Ovary (tissue), 9 donors: ENCODE measurements around the gene CFAP299. TPM values are rescaled to one million over a fixed set of nuclear protein-coding genes. Genes with fewer than 3 reads are reported as not detected.

Experiments used
- DNase-seq, 5 donors: peaks; one replicate each; pipeline ENCODE4 v3.0.0-alpha.2; 2019 to 2020
- H3K27ac ChIP-seq, 2 donors: fragments of 200-600 bp; one replicate each; pipeline versions ENCODE4 v1.5.1 to v1.8.0; 2019 to 2022
- H3K27me3 ChIP-seq: fragments of 200-600 bp; one replicate; pipeline ENCODE4 v1.8.0; 2022
- H3K36me3 ChIP-seq: fragments of 200-600 bp; sonication (generic); one replicate; pipeline ENCODE4 v1.5.1; 2019
- H3K4me1 ChIP-seq: one replicate; pipeline ENCODE4 v1.8.1; 2013; ENCODE audit warnings: mild to moderate bottlenecking, moderate library complexity; ENCODE audit not compliant: insufficient read depth
- H3K4me3 ChIP-seq: fragments of 200-600 bp; sonication (generic); one replicate; pipeline ENCODE4 v1.5.1; 2017
- H3K9me3 ChIP-seq, 2 donors: fragments of 200-600 bp in 1 of 2; sonication (generic) in 1 of 2; one replicate each; pipeline versions ENCODE4 v1.5.1 to v1.8.1; 2013 to 2019; ENCODE audit warnings: mild to moderate bottlenecking in 1 of 2, moderate library complexity in 1 of 2
- EP300 ChIP-seq: sonication (generic); formaldehyde crosslinking; IDR thresholded peaks from one replicate; pipeline ENCODE4 v1.6.1; 2017; ENCODE audit warnings: antibody characterized with exemption
- POLR2A ChIP-seq: fragments of 450-650 bp; IDR thresholded peaks from one replicate; pipeline ENCODE4 v1.6.1; 2017; ENCODE audit warnings: antibody characterized with exemption, mild to moderate bottlenecking, moderate library complexity
- WGBS, 3 donors: extraction: QIAGEN DNeasy Blood & Tissue Kit in 1 of 3; methylation state at CpG; one replicate each; pipeline versions ENCODE4 v1.1.5 to v1.1.7; 2013 to 2017; 5-methylcytosine and 5-hydroxymethylcytosine counted together
- intact Hi-C, 4 donors: fragments of 100-400 bp; cut with DNase I; formaldehyde crosslinking; loops; one replicate each; pipeline versions ENCODE4 v1.11.0 to v1.15.1; 2022 to 2023
- polyA plus RNA-seq, 2 donors: library from polyadenylated mRNA; stranded (reverse); fragments of 200-250 nt in 1 of 2; fragments of 350-450 nt in 1 of 2; fragmentation: Illumina TruSeq in 1 of 2; extraction: RNeasy Lipid Tissue Mini Kit (QIAGEN cat#74804) in 1 of 2; gene quantifications; one replicate each; pipeline ENCODE4 v1.2.3, GENCODE V29; 2013 to 2014
- total RNA-seq, 7 donors: library from RNA; depleted of rRNA in 2 of 7; stranded (reverse); fragments of >200 nt in 2 of 7; fragmentation: NEBNext Ultra II Directional in 3 of 7; extraction: Animal tissue kit (Norgen Biotek cat#: 25700) in 3 of 7; gene quantifications; one replicate each; pipeline versions ENCODE4 v1.1.0 to v1.2.4, GENCODE V29; 2016 to 2023
- TF ChIP-seq, protein P1 (sequence below), 3 donors: fragments of 450-650 bp in 2 of 3; fragments of 200-600 bp in 1 of 3; IDR thresholded peaks; one replicate each; pipeline versions ENCODE4 v1.5.1 to v1.8.0; 2016 to 2022; ENCODE audit warnings: antibody characterized with exemption in 3 of 3, mild to moderate bottlenecking in 1 of 3
- donor health status: DM: no; HTN: no; CAD: no; lungs with moderate emphysema.
- donor health status: DM: no; HTN: no; CAD: no.
- donor health status: Bipolar disorder and iron deficiency.
- donor health status: DM: yes; HTN: yes; CAD: no.
- donor health status: DM: no; HTN: no; CAD: no.
- donor health status: DM: yes; HTN: yes; CAD: no.

The CFAP299 gene
- total and polyA plus RNA-seq, 9 donors, result 0.32 to 17.0 (median 0.97) TPM; not detected in 2

DNA sequence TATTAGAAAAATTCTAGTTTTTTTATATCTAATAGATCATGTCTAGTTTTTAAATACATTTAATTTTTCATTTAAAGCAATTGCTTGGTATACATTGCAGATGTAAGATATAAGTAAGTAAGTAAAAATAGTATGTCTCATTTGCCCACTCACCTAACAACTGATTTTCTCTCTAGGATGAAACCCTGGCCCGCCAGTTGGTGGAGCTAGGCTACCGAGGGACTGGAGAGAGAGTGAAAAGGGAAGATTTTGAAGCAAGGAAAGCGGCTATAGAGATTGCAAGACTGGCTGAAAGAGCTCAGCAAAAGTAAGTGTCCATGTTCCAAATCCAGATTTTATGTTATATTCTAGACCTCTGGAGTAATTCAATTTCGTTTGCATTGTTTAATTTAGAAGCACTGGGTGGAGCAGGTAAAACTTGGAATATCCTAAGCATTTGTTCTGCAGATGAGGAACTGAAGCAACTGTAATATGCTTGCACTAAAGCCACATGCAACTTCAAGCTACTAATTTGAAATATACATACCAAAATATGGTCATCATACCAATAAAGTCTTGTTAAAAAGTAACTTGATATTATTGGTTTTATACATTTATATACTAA is 27.1 kb downstream of the CFAP299 start:
- WGBS, 3 donors, result 11 to 18% (median 13%) methylated on average over 4 of the region's 4 CpGs
- Histone ChIP-seq H3K4me3 (no peak overlapping the region), H3K27ac (no peak overlapping the region), H3K27me3 (no peaks in the 10 kb centered on the region), H3K4me1 (no peaks in the 10 kb centered on the region), H3K36me3 (no peaks in the 10 kb centered on the region), H3K9me3 (no peaks in the 10 kb centered on the region)
- peak in 4 of 5 donors; percentile 27 to 61 (median 50) for DNase-seq
- TF ChIP-seq EP300, result no peak
- TF ChIP-seq, protein P1, sequence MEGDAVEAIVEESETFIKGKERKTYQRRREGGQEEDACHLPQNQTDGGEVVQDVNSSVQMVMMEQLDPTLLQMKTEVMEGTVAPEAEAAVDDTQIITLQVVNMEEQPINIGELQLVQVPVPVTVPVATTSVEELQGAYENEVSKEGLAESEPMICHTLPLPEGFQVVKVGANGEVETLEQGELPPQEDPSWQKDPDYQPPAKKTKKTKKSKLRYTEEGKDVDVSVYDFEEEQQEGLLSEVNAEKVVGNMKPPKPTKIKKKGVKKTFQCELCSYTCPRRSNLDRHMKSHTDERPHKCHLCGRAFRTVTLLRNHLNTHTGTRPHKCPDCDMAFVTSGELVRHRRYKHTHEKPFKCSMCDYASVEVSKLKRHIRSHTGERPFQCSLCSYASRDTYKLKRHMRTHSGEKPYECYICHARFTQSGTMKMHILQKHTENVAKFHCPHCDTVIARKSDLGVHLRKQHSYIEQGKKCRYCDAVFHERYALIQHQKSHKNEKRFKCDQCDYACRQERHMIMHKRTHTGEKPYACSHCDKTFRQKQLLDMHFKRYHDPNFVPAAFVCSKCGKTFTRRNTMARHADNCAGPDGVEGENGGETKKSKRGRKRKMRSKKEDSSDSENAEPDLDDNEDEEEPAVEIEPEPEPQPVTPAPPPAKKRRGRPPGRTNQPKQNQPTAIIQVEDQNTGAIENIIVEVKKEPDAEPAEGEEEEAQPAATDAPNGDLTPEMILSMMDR (IDR thresholded peaks at IDR 0.05), result no peak
- TF ChIP-seq POLR2A, result no peak
- intact Hi-C loops, result loop anchor here in 2 of 4 donors (5.0 to 10.0 kb wide), 3 partner anchors 630 to 690 kb away; no protein-coding TSS in a partner anchor

DNA sequence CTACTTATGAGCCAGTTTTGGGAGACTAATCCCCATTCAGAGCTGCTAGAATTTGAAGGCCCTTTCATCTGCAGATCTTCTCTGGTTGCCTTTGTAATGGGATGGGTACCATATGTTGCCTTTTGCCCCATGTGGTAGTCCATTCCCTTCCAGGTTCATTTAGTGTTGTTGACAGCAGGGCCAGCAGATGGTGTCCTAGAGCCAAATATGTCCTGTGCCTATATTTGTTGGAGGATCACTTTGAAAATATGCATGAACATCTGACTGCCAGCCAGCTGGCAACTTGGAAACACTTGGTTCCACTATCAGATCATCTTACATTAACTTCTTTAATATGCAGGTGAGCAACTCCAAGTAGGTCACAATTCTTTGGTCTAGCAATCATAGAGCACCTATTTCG is 30.4 kb downstream of the CFAP299 start:
- DNase-seq, result peak in 2 of 5 donors; percentile 31 to 46
- H3K27me3 ChIP-seq, result no peaks in the 10 kb centered on the region
- H3K36me3 ChIP-seq, result no peaks in the 10 kb centered on the region
- intact Hi-C loops, result loop anchor here in 1 of 4 donors (10.0 kb wide), 1 partner anchor 679 kb away; no protein-coding TSS in a partner anchor
- H3K9me3 ChIP-seq, result no peaks in the 10 kb centered on the region
- WGBS, 3 donors, result 93 to 96% (median 95%) methylated on average over 1 of the region's 1 CpG
- H3K4me3 ChIP-seq, result no peak overlapping the region
- no peak overlapping the region for H3K27ac ChIP-seq
- H3K4me1 ChIP-seq, result no peaks in the 10 kb centered on the region
- TF ChIP-seq, protein P1 (IDR thresholded peaks at IDR 0.05), result peak in 1 of 3 donors; percentile 23
- TF ChIP-seq POLR2A, result no peak

DNA sequence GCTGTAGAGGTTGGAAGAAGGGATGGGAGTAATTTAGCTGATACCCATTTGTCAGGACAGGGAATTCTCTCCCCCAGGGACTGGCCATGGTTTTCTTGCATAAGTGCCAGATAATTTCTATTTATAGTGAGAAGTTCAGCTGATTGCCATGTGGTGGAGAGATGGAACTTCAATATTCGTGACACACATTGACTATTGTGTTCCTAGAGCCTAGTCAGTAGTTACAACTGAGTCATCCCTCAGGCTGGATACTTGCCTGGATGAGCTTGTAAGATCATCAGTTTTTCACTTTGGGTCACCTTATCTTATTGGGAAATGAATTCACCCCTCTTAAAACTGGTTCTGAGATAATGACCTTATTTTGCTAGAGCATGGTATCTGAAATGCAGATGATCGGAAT is 32.2 kb downstream of the CFAP299 start:
- no peak overlapping the region for H3K27ac ChIP-seq
- no peak for DNase-seq
- H3K4me1 ChIP-seq, result no peaks in the 10 kb centered on the region
- intact Hi-C loops, result loop anchor here in 1 of 4 donors (10.0 kb wide), 1 partner anchor 677 kb away; no protein-coding TSS in a partner anchor
- WGBS, 3 donors, result 79 to 94% (median 92%) methylated on average over 2 of the region's 2 CpGs
- no peaks in the 10 kb centered on the region for H3K27me3 ChIP-seq
- no peaks in the 10 kb centered on the region for H3K36me3 ChIP-seq
- no peak overlapping the region for H3K4me3 ChIP-seq
- TF ChIP-seq, protein P1 (IDR thresholded peaks at IDR 0.05), result no peak
- TF ChIP-seq EP300, result no peak
- no peak for TF ChIP-seq POLR2A
- H3K9me3 ChIP-seq, result no peaks in the 10 kb centered on the region

DNA sequence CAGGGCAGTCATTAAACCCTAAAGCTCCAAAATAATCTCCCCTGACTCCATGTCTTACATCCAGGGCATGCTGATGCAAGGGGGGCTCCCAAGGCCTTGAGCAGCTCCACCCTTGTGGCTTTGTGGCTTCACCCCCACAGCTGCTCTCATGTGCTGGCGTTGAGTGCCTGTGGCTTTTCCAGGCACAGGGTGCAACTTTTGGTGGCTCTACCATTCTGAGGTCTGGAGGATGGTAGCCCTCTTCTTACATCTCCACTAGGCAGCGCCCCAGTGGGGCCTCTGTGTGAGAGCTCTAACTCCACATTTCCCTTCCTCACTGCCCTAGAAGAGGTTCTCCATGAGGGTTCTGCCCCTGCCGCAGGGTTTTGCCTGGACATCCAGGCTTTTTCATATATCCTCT is 35.1 kb downstream of the CFAP299 start:
- 81 to 98% (median 92%) methylated on average over 3 of the region's 3 CpGs for WGBS, 3 donors

More for the DNA sequence above, 35.1 kb downstream of the CFAP299 start:
- intact Hi-C loops, result no loop called here
- Histone ChIP-seq H3K36me3 (no peaks in the 10 kb centered on the region), H3K4me1 (no peaks in the 10 kb centered on the region), H3K27me3 (no peaks in the 10 kb centered on the region), H3K4me3 (no peak overlapping the region), H3K9me3 (no peaks in the 10 kb centered on the region), H3K27ac (no peak overlapping the region)
- no peak for TF ChIP-seq EP300
- TF ChIP-seq, protein P1 (IDR thresholded peaks at IDR 0.05), result no peak
- no peak for TF ChIP-seq POLR2A
- DNase-seq, result no peak
